ENCODE results near the gene SURF4. TPM values are rescaled to one million over a fixed set of nuclear protein-coding genes. Genes with fewer than 3 reads are reported as not detected.

The SURF4 gene
- total and polyA plus RNA-seq, 2 of the 13 experiments (the other 11 are each of a cell fraction or from before 2014, with no cell fraction given): 220 to 265 TPM

DNA sequence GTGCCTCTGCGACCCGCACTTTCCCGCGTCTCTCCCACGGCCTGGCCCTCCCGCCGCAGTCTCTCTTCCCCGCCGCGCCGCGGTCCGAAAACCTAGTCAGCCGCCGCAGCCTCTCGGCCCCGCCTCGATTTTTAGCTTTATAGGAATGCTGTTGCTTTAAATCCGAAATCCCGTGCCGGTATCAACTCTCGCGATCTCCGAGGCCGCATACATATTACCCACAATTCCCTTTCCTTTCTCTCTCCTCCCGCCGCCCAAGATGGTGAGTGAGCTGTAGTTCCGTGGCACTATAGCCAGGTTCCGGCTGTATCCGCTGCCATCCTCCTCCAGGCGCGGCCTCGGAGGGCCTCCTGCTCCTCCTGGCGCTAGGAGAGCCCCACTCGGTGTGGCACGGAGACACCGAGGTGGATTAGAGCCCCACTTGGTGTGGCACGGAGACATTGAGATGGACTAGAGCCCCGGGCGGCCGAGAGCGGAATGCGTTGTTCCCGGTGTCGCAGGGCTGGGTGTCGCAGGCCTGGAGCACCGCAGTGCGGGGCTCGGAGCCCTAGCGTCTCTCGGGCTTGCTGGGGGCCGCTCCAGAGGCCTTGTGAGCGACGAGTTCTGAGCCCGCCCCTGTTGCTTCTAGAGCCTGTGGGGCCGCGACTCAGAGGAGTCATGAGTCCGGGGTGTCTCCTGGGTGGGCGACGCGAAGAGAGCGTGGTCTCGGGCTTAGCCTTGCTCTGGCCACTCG lies 27.7 kb downstream of the SURF4 start, which contains the start of the genes MED22 and RPL7A (continued):
- peak; percentile 66 for TF ChIP-seq KAT7 (CRISPR knock-in tag; IDR thresholded peaks at IDR 0.05; ENCODE audit: borderline replicate concordance)
- peak; percentile 80 for TF ChIP-seq BORCS8-MEF2B (CRISPR knock-in tag; IDR thresholded peaks at IDR 0.05)
- no peak; the same call in 1 of the 2 replicates for TF ChIP-seq ZNF556 (CRISPR knock-in tag; IDR thresholded peaks at IDR 0.05; ENCODE audit: borderline replicate concordance)
- peak; percentile 79; the same call in 1 of the 2 replicates for TF ChIP-seq ZNF747 (CRISPR knock-in tag; IDR thresholded peaks at IDR 0.05; ENCODE audit: borderline replicate concordance)
- no peak for TF ChIP-seq ZNF12 (CRISPR knock-in tag; IDR thresholded peaks at IDR 0.05)
- 0 out of 2 replicates have a peak, but pooled peaks have one; percentile 48 for TF ChIP-seq NFKBIZ (CRISPR knock-in tag; IDR thresholded peaks at IDR 0.05)
- no peak for TF ChIP-seq LCORL (IDR thresholded peaks at IDR 0.05)
- no peak; the same call in 1 of the 2 replicates for TF ChIP-seq LCORL (CRISPR knock-in tag; IDR thresholded peaks at IDR 0.05)
- TF ChIP-seq, protein P1, sequence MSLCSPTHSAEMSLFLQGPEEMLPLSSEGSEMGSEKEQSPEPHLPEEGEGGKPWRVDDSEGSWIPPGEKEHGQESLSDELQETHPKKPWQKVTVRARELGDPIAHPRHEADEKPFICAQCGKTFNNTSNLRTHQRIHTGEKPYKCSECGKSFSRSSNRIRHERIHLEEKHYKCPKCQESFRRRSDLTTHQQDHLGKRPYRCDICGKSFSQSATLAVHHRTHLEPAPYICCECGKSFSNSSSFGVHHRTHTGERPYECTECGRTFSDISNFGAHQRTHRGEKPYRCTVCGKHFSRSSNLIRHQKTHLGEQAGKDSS (CRISPR knock-in tag; IDR thresholded peaks at IDR 0.05; ENCODE audit: borderline replicate concordance, low read depth): peak; percentile 73; the same call in 1 of the 2 replicates
- no peak; the same call in 1 of the 2 replicates for TF ChIP-seq MEF2D (CRISPR knock-in tag; IDR thresholded peaks at IDR 0.05)
- no peak for TF ChIP-seq PLRG1 (conservative IDR thresholded peaks at IDR 0.05)
- TF ChIP-seq, protein P2, sequence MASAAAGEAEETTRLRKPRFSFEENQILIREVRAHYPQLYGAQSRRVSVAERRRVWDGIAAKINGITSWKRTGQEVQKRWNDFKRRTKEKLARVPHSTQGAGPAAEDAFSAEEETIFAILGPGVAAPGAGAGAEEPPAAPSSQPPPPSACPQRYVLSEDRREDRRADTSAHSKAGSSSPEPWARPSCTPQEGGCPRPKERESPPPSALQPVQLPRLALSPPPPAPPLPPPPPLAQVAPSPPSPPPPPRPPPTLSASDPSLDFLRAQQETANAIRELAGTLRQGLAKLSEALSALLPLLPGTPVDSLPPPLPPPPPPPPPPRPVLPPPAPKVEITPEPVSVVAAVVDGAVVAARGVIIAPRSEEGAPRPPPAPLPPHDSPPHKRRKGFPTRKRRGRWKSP (CRISPR knock-in tag; IDR thresholded peaks at IDR 0.05): peak; percentile 26; the same call in 1 of the 2 replicates
- peak; percentile 48; the same call in 1 of the 2 replicates for TF ChIP-seq HOXD1 (CRISPR knock-in tag; IDR thresholded peaks at IDR 0.05)
- TF ChIP-seq CC2D1A (CRISPR knock-in tag; IDR thresholded peaks at IDR 0.05): peak; percentile 20; the same call in 1 of the 2 replicates
- no peak; the same call in 1 of the 2 replicates for TF ChIP-seq KMT2A (CRISPR knock-in tag; IDR thresholded peaks at IDR 0.05)
- peak; percentile 87 for TF ChIP-seq KLF6 (CRISPR knock-in tag; IDR thresholded peaks at IDR 0.05)
- no peak for TF ChIP-seq ZNF572 (CRISPR knock-in tag; IDR thresholded peaks at IDR 0.05)
- TF ChIP-seq GABPB1 (CRISPR knock-in tag; IDR thresholded peaks at IDR 0.05): peak; percentile 77
- no peak for TF ChIP-seq ZFAT (CRISPR knock-in tag; conservative IDR thresholded peaks at IDR 0.05)
- TF ChIP-seq ZNF282 (IDR thresholded peaks at IDR 0.05; ENCODE audit: partially characterized antibody): no peak
- TF ChIP-seq ZNF407 (CRISPR knock-in tag; IDR thresholded peaks at IDR 0.05; ENCODE audit: not compliant biosample characterization): peak; percentile 30
- no peak for TF ChIP-seq TRIM24 (CRISPR knock-in tag; IDR thresholded peaks at IDR 0.05)
